Effector memory CD8-positive, alpha-beta T cell (primary cell): ENCODE data around the gene STMND1.
A peak's percentile ranks its signal among the peaks of the same experiment; 100 is the strongest.

Experiments
- ATAC-seq: fragments of 150-1000 bp; cut with Tn5 transposase; replicated peaks from 2 replicates; pipeline ENCODE4 v1.10.0; 2021; ENCODE audit warnings: mild to moderate bottlenecking, moderate library complexity
- DNase-seq, 3 experiments: peaks; one replicate each; pipeline ENCODE4 v3.0.0; 2021
- H3K27ac Mint-ChIP-seq, 2 donors: one replicate each; pipeline ENCODE4 v1.8.0; 2022; ENCODE audit warnings: mild to moderate bottlenecking in 2 of 2, mixed read lengths in 2 of 2, moderate library complexity in 2 of 2
- H3K27me3 Mint-ChIP-seq, 2 donors: one replicate each; pipeline ENCODE4 v1.8.0; 2022; ENCODE audit warnings: mixed read lengths in 2 of 2
- H3K36me3 Mint-ChIP-seq: one replicate; pipeline ENCODE4 v1.8.0; 2022; ENCODE audit warnings: mild to moderate bottlenecking, moderate library complexity, mixed read lengths; ENCODE audit not compliant: insufficient read depth
- H3K4me1 Mint-ChIP-seq, 2 donors: one replicate each; pipeline ENCODE4 v1.8.0; 2022; ENCODE audit warnings: low read depth in 2 of 2, mixed read lengths in 2 of 2
- H3K4me3 Mint-ChIP-seq, 2 donors: one replicate each; pipeline ENCODE4 v1.8.0; 2022; ENCODE audit warnings: mild to moderate bottlenecking in 2 of 2, mixed read lengths in 2 of 2, moderate library complexity in 2 of 2
- H3K9me3 Mint-ChIP-seq, 2 donors: one replicate each; pipeline ENCODE4 v1.8.0; 2022; ENCODE audit warnings: mixed read lengths in 2 of 2

Gene STMND1

DNA sequence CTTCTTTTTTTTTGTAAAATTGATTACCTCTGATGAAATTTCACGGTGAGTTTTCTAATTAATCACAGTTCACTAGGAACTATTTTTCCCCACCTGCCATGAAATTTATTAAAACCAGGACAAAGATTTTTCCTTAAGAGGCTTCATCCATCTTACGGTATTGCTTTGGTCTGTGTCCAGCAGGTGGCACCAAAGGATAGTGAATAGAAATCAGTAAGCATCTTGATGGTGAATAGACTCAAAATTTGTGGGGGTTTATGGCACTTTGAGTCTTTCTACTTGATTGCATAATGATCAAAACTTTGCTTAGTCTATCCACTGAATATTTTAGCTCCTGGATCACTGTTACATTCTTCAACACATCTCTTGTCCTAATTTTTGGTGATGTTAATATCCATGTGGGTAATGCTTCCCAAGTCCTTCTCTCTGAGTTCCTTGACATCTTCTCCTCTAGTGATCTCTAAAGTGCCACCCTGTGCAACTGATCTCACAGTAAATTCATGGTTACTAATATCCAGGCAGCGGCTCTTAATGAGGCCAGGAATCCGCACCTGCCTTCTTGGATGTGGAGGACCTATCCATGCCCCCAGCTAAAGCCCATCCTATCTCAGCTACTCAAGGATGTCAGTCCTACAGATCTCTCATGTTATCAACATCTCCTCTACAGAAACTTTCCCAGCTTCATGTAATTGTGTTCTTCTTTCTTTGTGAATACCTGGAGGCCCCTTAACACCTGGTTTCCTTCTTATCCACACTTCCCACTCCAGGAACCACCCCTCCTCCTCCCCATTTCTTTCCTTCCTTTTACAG, 54.5 kb downstream of the STMND1 start:
- Mint-ChIP-seq H3K4me3 (no peak overlapping the region), H3K9me3 (no peaks in the 10 kb centered on the region), H3K27ac (no peak overlapping the region), H3K27me3 (peaks cover 16 to 27% of the 10 kb centered on the region in 2 donors), H3K36me3 (no peaks in the 10 kb centered on the region), H3K4me1 (no peaks in the 10 kb centered on the region)
- ATAC-seq (no peak), DNase-seq (peak; percentile 55 to 67 (median 60))

DNA sequence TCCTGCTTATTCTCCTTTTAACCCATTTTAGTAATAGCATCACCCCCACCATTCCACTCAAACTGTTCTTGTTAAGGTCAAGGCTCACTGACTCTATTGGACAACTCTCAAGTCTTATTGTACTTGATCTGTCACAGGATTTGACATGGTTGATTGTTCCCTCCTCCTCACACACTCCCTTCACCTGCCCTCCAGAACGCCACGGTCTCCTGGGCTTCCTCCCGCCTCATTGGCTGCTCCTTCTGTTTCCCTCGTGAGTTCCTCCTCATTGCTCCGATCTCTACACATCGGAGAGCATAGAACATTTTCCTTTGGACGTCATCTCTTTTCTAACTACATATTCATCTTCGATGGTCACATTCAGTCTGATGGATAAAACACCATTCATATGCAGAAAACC, 55.1 kb downstream of the STMND1 start:
- Mint-ChIP-seq H3K27me3 (peaks cover 23 to 33% of the 10 kb centered on the region in 2 donors), H3K4me1 (no peaks in the 10 kb centered on the region), H3K9me3 (no peaks in the 10 kb centered on the region), H3K27ac (no peak overlapping the region), H3K36me3 (no peaks in the 10 kb centered on the region), H3K4me3 (no peak overlapping the region)
- no peak for ATAC-seq
- DNase-seq = no peak

DNA sequence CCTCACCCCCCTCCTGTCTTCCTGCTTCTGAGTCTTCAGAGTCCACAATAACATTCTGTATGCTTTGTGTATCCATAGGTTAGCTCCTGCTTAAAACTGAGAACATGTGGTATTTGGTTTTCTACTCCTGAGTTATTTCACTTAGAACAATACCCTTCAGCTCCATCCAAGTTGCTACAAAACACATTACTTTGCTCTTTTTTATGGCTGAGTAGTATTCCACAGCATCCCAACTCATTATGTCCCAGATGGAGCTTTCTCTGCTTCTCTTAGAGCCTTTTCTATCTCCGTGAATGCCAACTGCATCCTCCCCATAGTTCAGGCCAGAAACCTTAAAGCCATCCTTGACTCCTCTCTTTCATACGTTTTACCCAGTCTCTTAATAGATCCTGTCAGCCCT, 55.8 kb downstream of the STMND1 start:
- H3K4me1 Mint-ChIP-seq = no peaks in the 10 kb centered on the region
- no peaks in the 10 kb centered on the region for H3K9me3 Mint-ChIP-seq
- H3K36me3 Mint-ChIP-seq = no peaks in the 10 kb centered on the region
- H3K27me3 Mint-ChIP-seq = peaks cover 29 to 39% of the 10 kb centered on the region in 2 donors
- ATAC-seq = no peak
- H3K27ac Mint-ChIP-seq = no peak overlapping the region
- no peak for DNase-seq
- H3K4me3 Mint-ChIP-seq = no peak overlapping the region

DNA sequence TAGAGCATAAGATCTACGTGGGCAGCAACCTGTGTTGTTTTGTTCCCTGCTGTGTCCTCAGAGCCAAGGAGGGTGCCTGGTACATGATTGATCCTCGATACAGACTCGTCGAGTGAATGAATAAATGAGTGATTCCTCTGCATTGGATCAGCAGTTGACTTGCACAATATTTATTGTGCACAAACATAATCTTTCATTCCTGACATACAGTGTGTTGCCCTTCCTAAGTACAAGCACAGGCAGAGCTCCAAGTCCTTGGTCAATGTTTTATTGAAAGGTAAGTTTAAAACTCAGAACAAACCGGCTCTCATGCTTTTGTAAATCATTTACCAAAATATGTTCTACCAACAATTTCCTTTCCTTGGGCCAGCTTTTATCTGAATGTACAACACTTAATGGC, 57.4 kb downstream of the STMND1 start:
- H3K4me1 Mint-ChIP-seq = no peaks in the 10 kb centered on the region
- H3K27me3 Mint-ChIP-seq = peaks cover 44 to 47% of the 10 kb centered on the region in 2 donors
- DNase-seq (no peak), ATAC-seq (no peak)
- no peaks in the 10 kb centered on the region for H3K9me3 Mint-ChIP-seq
- H3K27ac Mint-ChIP-seq = no peak overlapping the region
- H3K36me3 Mint-ChIP-seq = no peaks in the 10 kb centered on the region
- no peak overlapping the region for H3K4me3 Mint-ChIP-seq

DNA sequence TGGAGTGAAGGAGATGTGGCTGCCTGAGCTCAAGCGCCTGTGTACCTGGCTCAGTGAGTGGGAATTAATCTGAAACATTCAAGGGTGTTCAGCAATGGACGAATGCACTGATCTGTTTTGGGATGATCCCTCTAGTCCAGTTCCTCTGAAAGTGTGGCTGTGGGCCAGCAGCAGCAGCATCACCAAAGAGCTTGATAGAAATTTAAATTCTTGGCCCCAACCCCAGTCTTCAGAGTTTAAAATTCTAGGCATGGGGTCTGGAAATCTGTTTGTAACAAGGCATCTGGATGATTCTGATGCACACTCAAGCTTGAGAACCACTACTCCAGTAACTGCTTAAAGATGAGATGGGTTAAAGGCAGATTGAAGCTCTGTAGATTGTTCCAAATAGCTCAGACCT, 59.2 kb downstream of the STMND1 start:
- H3K9me3 Mint-ChIP-seq = no peaks in the 10 kb centered on the region

DNA sequence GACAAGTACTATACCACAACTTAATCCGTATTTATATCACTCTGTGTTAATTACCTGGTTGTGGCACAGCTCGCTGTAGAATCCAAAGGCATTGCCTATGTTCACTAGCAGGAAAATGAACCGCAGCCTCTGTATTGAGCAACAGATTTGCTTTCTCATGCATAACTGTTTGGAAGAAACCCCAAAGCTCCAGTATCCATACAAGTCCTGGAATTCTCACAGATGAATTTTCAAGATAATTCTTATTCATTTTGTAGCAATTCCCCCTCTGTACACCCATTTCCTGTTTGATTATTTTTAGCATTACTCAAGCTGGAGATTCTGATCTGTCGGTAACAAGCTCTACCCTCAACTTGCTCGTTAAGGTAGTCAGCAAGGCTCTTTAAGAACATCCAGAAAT, 63.5 kb downstream of the STMND1 start:
- Mint-ChIP-seq H3K27ac (no peak overlapping the region), H3K4me3 (no peak overlapping the region), H3K4me1 (no peaks in the 10 kb centered on the region), H3K9me3 (no peaks in the 10 kb centered on the region), H3K36me3 (no peaks in the 10 kb centered on the region), H3K27me3 (peaks cover 30 to 37% of the 10 kb centered on the region in 2 donors)
- ATAC-seq = no peak
- DNase-seq = no peak

More for the DNA sequence above, 59.2 kb downstream of the STMND1 start:
- Mint-ChIP-seq H3K27me3 (peaks cover 44 to 47% of the 10 kb centered on the region in 2 donors), H3K4me1 (no peaks in the 10 kb centered on the region), H3K27ac (no peak overlapping the region), H3K4me3 (no peak overlapping the region), H3K36me3 (no peaks in the 10 kb centered on the region)
- ATAC-seq (no peak), DNase-seq (no peak)

DNA sequence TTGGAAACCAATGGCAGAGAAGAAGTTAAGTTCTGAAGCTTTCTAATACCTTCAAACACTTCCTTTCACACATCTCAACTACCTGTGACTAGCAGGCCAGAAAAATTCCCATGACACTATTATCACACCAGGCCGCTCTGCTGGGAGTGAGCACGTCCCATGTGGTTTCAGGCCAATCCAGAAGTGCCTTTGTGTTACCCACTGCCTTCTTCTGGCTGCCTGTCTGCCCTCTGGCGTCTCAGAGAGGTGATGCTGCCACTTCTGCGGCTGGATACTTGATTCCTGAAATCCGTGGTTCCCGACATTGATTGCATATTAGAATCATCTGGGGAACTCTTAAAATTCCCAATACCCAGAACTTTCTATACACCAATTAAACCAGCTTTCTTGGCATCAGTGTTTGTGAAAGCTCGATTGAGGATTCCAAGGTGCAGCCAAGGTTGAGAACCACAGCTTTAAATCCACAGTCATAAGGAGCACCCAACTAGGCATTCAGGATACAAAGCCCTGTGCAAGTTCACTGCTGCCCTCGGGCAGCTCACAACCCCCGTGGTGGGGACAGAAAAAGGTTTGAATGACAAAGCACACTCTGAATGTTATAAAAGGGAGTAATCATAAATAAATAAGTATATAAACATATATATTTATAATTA, 65.6 kb downstream of the STMND1 start:
- Mint-ChIP-seq H3K27me3 (peaks cover 11 to 16% of the 10 kb centered on the region in 2 donors), H3K27ac (no peak overlapping the region), H3K9me3 (no peaks in the 10 kb centered on the region), H3K36me3 (no peaks in the 10 kb centered on the region), H3K4me3 (no peak overlapping the region), H3K4me1 (no peaks in the 10 kb centered on the region)
- no peak for DNase-seq
- no peak for ATAC-seq

DNA sequence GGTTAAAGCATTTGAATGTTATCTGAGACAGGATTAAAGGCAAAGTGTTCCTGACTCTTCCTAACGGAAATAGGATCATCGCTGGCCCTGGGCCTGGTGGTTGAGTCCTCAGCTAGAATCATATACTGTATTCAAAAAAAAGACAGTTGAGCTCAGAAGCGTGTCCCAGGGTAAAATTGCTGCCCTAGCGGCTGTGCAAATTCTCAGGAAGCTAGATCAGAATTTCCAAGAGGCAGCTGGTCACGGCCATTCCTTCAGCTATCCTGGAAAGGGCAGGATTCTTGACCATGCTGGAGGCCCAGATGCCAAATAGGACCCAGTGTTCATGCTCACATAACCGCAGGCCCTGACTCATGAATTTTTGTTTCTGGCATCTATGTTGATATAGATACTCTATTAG, 67.4 kb downstream of the STMND1 start:
- Mint-ChIP-seq H3K27ac (no peak overlapping the region), H3K4me3 (no peak overlapping the region), H3K4me1 (no peaks in the 10 kb centered on the region), H3K27me3 (peaks cover 7 to 17% of the 10 kb centered on the region in 2 donors), H3K9me3 (no peaks in the 10 kb centered on the region), H3K36me3 (no peaks in the 10 kb centered on the region)
- ATAC-seq = no peak
- no peak for DNase-seq

DNA sequence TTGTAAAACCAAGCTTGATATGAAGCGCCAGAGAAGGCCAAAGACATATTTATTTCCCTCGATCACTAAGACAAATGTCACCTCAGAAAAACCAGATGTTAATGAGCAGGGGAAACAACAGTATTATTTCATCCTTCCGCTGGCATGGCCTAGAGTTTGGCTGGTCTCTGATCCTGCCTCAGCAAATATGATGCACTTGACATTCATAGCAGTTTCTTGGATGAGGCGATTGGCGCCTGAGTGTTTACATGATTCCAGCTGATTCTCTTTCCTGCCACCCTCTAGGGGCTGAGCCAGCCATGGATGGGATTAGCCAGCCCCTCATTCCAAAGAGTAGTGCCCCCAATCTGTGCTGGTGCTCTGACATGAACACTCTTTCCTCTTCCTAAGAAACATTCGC, 67.9 kb downstream of the STMND1 start:
- Mint-ChIP-seq H3K4me1 (no peaks in the 10 kb centered on the region), H3K27me3 (peaks cover 7 to 17% of the 10 kb centered on the region in 2 donors), H3K4me3 (no peak overlapping the region), H3K9me3 (no peaks in the 10 kb centered on the region), H3K36me3 (no peaks in the 10 kb centered on the region), H3K27ac (no peak overlapping the region)
- ATAC-seq (no peak), DNase-seq (no peak)

DNA sequence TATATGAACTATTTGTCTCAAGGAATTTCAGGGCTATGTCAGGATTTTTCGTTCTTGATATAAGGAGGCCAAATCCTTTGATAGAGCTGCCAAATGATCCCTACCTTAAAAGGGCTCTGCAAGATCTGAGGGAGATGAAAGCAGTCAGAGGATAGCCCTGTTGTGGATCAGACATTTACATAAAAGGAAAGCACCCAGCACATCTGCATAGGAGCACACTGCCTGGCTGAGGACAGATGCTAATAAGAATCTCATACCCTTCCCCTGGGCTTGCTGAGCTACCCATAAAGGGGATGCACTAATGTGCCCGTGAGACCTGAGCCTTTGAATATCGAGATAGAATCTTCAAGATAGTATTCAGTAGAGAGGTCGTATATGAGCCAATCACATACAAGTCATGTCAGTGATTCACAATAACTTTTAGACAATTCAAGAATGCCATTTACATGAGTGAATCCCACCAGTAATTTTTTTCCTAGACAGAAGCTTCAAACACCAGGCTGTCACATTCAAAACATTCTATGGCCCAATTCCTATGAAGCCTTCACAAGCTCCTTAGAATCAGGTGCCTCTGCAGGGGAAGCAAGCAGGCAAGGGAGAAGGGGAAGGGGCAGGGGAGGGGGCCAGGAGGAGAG, 71.1 kb downstream of the STMND1 start:
- Mint-ChIP-seq H3K27ac (no peak overlapping the region), H3K27me3 (peaks cover 18 to 34% of the 10 kb centered on the region in 2 donors), H3K4me1 (peaks cover 0 to 2% of the 10 kb centered on the region in 2 donors), H3K9me3 (no peaks in the 10 kb centered on the region), H3K36me3 (no peaks in the 10 kb centered on the region), H3K4me3 (no peak overlapping the region)
- ATAC-seq (no peak), DNase-seq (no peak)

DNA sequence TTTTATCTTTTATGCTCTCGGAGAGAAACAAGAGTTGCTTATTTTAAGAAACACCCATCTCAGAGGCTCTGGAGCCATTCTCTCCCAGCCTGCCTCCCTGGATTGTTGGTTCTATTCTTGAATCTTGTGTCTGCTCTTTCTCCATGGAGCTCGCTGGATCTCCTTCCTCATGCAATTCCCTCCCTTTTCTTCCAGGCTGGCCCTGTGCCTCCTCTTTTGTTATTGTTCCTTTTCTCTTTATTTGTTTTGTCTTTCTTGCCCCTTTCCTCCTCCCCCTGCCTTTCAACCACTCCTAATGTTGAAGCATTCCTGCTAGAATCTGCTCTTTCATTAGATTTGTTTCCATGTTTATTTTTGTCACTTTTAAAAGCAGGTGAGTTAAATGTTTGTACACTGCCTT, 76.5 kb downstream of the STMND1 start:
- no peaks in the 10 kb centered on the region for H3K36me3 Mint-ChIP-seq
- DNase-seq (no peak), ATAC-seq (no peak)
- peaks cover 0 to 1% of the 10 kb centered on the region in 2 donors for H3K9me3 Mint-ChIP-seq
- peaks cover 0 to 2% of the 10 kb centered on the region in 2 donors for H3K4me1 Mint-ChIP-seq
- H3K4me3 Mint-ChIP-seq = no peak overlapping the region
- H3K27me3 Mint-ChIP-seq = peaks cover 21 to 35% of the 10 kb centered on the region in 2 donors
- no peak overlapping the region for H3K27ac Mint-ChIP-seq

DNA sequence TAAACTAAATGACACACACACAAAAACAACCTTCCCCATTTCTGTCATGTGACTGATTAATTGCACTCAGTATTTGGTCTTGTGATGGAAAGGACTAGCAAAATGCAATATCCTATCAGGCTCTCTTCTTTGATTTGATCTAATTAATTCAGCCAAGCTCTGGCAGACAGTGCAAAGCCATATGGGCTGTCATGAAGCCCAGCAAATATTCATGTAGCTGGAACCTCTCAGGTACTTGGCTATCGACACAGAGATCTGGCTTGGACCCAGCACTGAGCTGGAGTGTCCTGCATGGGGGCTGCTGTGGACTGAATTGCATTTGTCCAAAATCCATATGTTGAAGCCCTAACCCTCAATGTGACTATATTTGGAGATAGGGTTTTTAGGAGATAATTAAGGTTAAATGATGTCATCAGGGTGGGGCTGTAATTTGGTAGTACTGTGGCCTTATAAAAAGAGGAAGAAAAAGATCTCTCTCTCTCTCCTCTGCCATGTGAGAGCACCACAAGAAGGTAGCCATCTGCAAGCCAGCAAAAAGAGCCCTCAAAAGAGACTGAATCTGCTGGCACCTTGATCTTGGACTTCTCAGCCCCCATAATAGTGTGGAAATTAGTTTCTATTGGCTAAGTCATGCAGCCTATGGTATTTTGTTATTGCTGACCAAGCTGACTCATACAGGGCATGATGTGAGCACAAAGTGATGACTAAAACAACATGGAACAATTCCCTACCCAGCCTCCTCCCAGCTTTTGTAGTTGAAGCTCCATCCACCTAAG, 77.1 kb downstream of the STMND1 start:
- ATAC-seq (no peak), DNase-seq (no peak)
- Mint-ChIP-seq H3K4me3 (no peak overlapping the region), H3K4me1 (peaks cover 0 to 2% of the 10 kb centered on the region in 2 donors), H3K9me3 (peaks cover 0 to 1% of the 10 kb centered on the region in 2 donors), H3K27ac (no peak overlapping the region), H3K36me3 (no peaks in the 10 kb centered on the region), H3K27me3 (peaks cover 28 to 31% of the 10 kb centered on the region in 2 donors)

DNA sequence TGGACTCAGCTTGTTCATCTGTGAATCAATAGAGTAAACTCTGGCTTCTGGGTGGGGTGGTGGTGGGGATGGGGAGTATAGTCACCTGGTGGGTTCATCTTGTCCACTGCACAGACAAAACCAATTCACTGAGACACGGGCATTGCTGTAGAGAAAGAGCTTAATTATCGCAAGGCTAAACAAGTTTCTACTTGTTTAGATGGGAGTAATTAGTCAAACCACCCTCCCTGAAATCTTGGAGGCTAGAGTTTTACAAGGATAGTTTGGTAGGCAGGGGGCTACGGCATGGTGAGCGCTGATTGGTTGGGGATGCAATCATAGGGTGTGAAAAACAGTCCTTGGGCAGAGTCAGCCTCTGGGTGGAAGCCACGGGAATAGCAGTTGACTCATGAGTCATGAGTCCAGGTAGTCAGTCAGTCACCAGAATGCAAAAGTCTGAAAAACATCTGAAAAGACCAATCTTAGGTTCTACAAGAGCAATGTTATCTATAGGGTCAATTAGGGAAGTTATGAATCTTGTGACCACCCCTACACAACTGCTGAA, 77.8 kb downstream of the STMND1 start:
- H3K27ac Mint-ChIP-seq = no peak overlapping the region
- no peaks in the 10 kb centered on the region for H3K36me3 Mint-ChIP-seq
- no peak for DNase-seq
- H3K4me3 Mint-ChIP-seq = no peak overlapping the region
- H3K9me3 Mint-ChIP-seq = peaks cover 0 to 1% of the 10 kb centered on the region in 2 donors
- H3K27me3 Mint-ChIP-seq = peaks cover 31 to 37% of the 10 kb centered on the region in 2 donors
- peaks cover 0 to 2% of the 10 kb centered on the region in 2 donors for H3K4me1 Mint-ChIP-seq
- ATAC-seq = no peak
